B cell (primary cell): ENCODE data around the gene MOK. TPM values are rescaled to one million over a fixed set of nuclear protein-coding genes. Genes with fewer than 3 reads are reported as not detected.
A peak's percentile ranks its signal among the peaks of the same experiment; 100 is the strongest.

Experiments
- ATAC-seq: fragments of 200-7000 bp; cut with Tn5 transposase; one replicate; pipeline ENCODE4 v1.10.0; 2021; ENCODE audit warnings: low read depth, mild to moderate bottlenecking, moderate number of reproducible peaks, moderate library complexity
- CTCF ChIA-PET: fragments of 350-600 bp; sonication (Branson Sonifier 250); formaldehyde crosslinking; loops from one replicate; lab custom pipeline; 2021; ENCODE audit warnings: antibody characterized with exemption, inconsistent platforms; lab: Charles Lee
- POLR2A ChIA-PET: fragments of 350-600 bp; sonication (Branson Sonifier 250); formaldehyde crosslinking; loops from one replicate; lab custom pipeline; 2021; ENCODE audit warnings: antibody characterized with exemption; lab: Charles Lee
- DNase-seq: peaks from one replicate; pipeline ENCODE4 v3.0.0; 2013
- H2AFZ ChIP-seq: 2 replicates; pipeline ENCODE4 v1.6.1; 2012; ENCODE audit warnings: mild to moderate bottlenecking, low read depth, low read length; ENCODE audit not compliant: insufficient read depth, poor library complexity, severe bottlenecking
- H3K27ac ChIP-seq, 2 donors: 1 replicate in 1 of 2; 2 replicates in 1 of 2; pipeline ENCODE4 v1.5.1; 2012 to 2013; ENCODE audit warnings: low read length in 2 of 2, mild to moderate bottlenecking in 2 of 2, moderate library complexity in 1 of 2
- H3K27me3 ChIP-seq, 4 experiments: fragments of 200-600 bp in 1 of 4; sonication (generic) in 1 of 4; replicated peaks in 1 of 4; 1 replicate in 2 of 4; 2 replicates in 2 of 4; pipeline versions ENCODE4 v1.6.1 to v1.7.0; 2013 to 2016; ENCODE audit warnings: low read length in 3 of 4, mild to moderate bottlenecking in 2 of 4, mixed read lengths in 1 of 4, moderate library complexity in 1 of 4; ENCODE audit not compliant: insufficient read depth in 4 of 4, control insufficient read depth in 3 of 4; ENCODE audit errors: control extremely low read depth in 1 of 4
- H3K36me3 ChIP-seq, 2 experiments: replicated peaks in 1 of 2; 1 replicate in 1 of 2; 2 replicates in 1 of 2; pipeline versions ENCODE4 v1.6.1 to v1.7.1; 2013; ENCODE audit warnings: low read length in 1 of 2; ENCODE audit not compliant: insufficient read depth in 2 of 2, control insufficient read depth in 1 of 2; ENCODE audit errors: control extremely low read depth in 1 of 2, extremely low read depth in 1 of 2
- H3K4me1 ChIP-seq, 2 donors: fragments of 200-600 bp in 1 of 2; sonication (generic) in 1 of 2; 1 replicate in 1 of 2; 2 replicates in 1 of 2; pipeline versions ENCODE4 v1.5.1 to v1.6.1; 2013 to 2017; ENCODE audit warnings: low read length in 2 of 2; ENCODE audit not compliant: control insufficient read depth in 2 of 2, insufficient read depth in 2 of 2
- H3K4me2 ChIP-seq: replicated peaks from 2 replicates; pipeline ENCODE3; 2012; ENCODE audit warnings: mild to moderate bottlenecking, low read depth, low read length; ENCODE audit not compliant: poor library complexity, severe bottlenecking
- H3K4me3 ChIP-seq, 5 experiments: fragments of 200-600 bp in 1 of 5; sonication (generic) in 1 of 5; 1 replicate in 3 of 5; 2 replicates in 2 of 5; pipeline versions ENCODE4 v1.5.1 to v1.7.0; 2011 to 2016; ENCODE audit warnings: low read length in 4 of 5, mild to moderate bottlenecking in 4 of 5, low read depth in 2 of 5, control low read depth in 1 of 5, moderate library complexity in 1 of 5; ENCODE audit not compliant: insufficient read depth in 1 of 5; ENCODE audit errors: control extremely low read depth in 1 of 5, extremely low read depth in 1 of 5
- H3K79me2 ChIP-seq: fragments of 200-600 bp; sonication (generic); one replicate; pipeline ENCODE4 v1.6.0; 2016; ENCODE audit warnings: low read length; ENCODE audit not compliant: control insufficient read depth, insufficient read depth
- H3K9ac ChIP-seq: fragments of 200-600 bp; sonication (generic); 2 replicates; pipeline ENCODE4 v1.6.1; 2017; ENCODE audit warnings: mild to moderate bottlenecking, low read length, moderate library complexity
- H3K9me3 ChIP-seq, 3 donors: one replicate each; pipeline versions ENCODE4 v1.6.1 to v1.7.1; 2013; ENCODE audit warnings: low read length in 2 of 3; ENCODE audit not compliant: control insufficient read depth in 2 of 3, insufficient read depth in 1 of 3; ENCODE audit errors: control extremely low read depth in 1 of 3
- H4K20me1 ChIP-seq: 2 replicates; pipeline ENCODE4 v1.6.0; 2012; ENCODE audit warnings: mild to moderate bottlenecking, low read length; ENCODE audit not compliant: insufficient read depth, control insufficient read depth, poor library complexity, severe bottlenecking
- H3K27ac Mint-ChIP-seq: one replicate; pipeline ENCODE4 v1.8.0; 2021; ENCODE audit warnings: mixed read lengths
- H3K27me3 Mint-ChIP-seq: one replicate; pipeline ENCODE4 v1.8.0; 2021; ENCODE audit warnings: mixed read lengths
- H3K4me1 Mint-ChIP-seq: one replicate; pipeline ENCODE4 v1.8.0; 2021; ENCODE audit warnings: mixed read lengths
- H3K4me3 Mint-ChIP-seq: one replicate; pipeline ENCODE4 v1.8.0; 2021; ENCODE audit warnings: mixed read lengths
- H3K9me3 Mint-ChIP-seq: one replicate; pipeline ENCODE4 v1.8.0; 2022; ENCODE audit warnings: mixed read lengths; ENCODE audit not compliant: insufficient read depth
- EZH2 ChIP-seq: IDR thresholded peaks from 2 replicates; pipeline ENCODE4 v1.6.1; 2012; ENCODE audit warnings: borderline replicate concordance, low read depth, mild to moderate bottlenecking, moderate library complexity, low read length; ENCODE audit not compliant: insufficient read depth, poor library complexity, severe bottlenecking
- WGBS: methylation state at CpG from one replicate; pipeline ENCODE4 v1.1.5; 2013; ENCODE audit warnings: missing lambda C conversion rate; ENCODE audit not compliant: insufficient coverage; 5-methylcytosine and 5-hydroxymethylcytosine counted together
- intact Hi-C: fragments of 100-400 bp; cut with micrococcal nuclease; formaldehyde crosslinking; loops from one replicate; pipeline ENCODE4 v1.10.0; 2022
- polyA plus RNA-seq: library from polyadenylated mRNA; depleted of rRNA; stranded (reverse); fragments of >200 nt; gene quantifications from 2 replicates; pipeline ENCODE4 v1.2.3, GENCODE V29; 2012
- total RNA-seq, 2 donors: library from RNA; stranded (reverse); fragments of 120-200 nt in 1 of 2; gene quantifications; 1 replicate in 1 of 2; 2 replicates in 1 of 2; pipeline versions ENCODE4 v1.2.3 to v1.2.4, GENCODE V29; 2013 to 2022
- TF ChIP-seq, protein P1 (sequence below): fragments of 200-600 bp; IDR thresholded peaks from one replicate; pipeline ENCODE4 v1.8.0; 2022; ENCODE audit warnings: antibody characterized with exemption, mild to moderate bottlenecking

Gene MOK
- total and polyA plus RNA-seq, 2 donors (not counting 1 experiment from before 2014, with no cell fraction given), result 1.2 to 3.0 TPM

DNA sequence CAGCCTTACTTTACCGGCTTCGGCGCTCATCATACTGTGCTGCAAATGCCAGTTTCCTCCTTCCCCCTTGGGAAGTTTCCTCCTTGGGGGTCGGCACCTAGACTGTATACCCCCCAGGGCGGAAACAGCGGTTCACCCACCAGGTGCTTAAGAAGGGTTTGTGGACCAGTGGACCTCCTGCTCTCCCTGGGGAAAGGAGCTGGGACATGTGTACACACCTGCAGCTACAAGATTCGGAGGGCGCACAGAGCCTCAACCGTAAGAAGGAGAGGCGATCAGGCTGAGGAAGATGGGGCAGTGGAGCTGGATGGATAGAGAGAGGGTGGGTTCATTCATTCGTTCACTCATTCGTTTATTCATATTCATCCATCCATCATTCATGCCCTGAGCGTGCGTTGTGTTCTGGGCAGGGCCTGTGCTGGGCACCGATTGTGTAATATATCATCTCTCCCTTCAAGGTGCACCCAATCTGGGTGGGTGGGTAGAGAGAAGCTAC, 13.9 kb upstream of the MOK start:
- WGBS, result 81% methylated on average over 6 of the region's 15 CpGs
- ChIA-PET POLR2A (interaction anchor here (0.6 kb wide), 1 partner anchor 273 kb away, joined by 3 read pairs; no protein-coding TSS in a partner anchor), CTCF (interaction anchor here (2.8 to 3.3 kb wide), 2 partner anchors 12 to 43 kb away, joined by 11 to 48 read pairs; partner anchors contain the start of genes CINP, MOK and TECPR2)
- H3K9me3 ChIP-seq, result no peaks in the 10 kb centered on the region
- H3K27ac ChIP-seq, result peak overlapping the region; percentile 92 to 95
- peak overlapping the region; percentile 65 to 98 (median 84) for H3K4me3 ChIP-seq
- H3K4me2 ChIP-seq, result peak overlapping the region; percentile 77
- H4K20me1 ChIP-seq, result no peaks in the 10 kb centered on the region
- H3K9me3 Mint-ChIP-seq, result no peaks in the 10 kb centered on the region
- H3K4me1 Mint-ChIP-seq, result peaks cover 65% of the 10 kb centered on the region
- ATAC-seq (no peak), DNase-seq (no peak)
- peak overlapping the region; percentile 72 for H3K9ac ChIP-seq
- peak overlapping the region; percentile 74 for H2AFZ ChIP-seq
- peak overlapping the region; percentile 97 for H3K27ac Mint-ChIP-seq
- peaks cover 35 to 49% of the 10 kb centered on the region in 2 donors for H3K4me1 ChIP-seq
- no peaks in the 10 kb centered on the region for H3K36me3 ChIP-seq
- no peaks in the 10 kb centered on the region for H3K27me3 Mint-ChIP-seq
- peak overlapping the region; percentile 96 for H3K4me3 Mint-ChIP-seq
- no peaks in the 10 kb centered on the region for H3K27me3 ChIP-seq
- intact Hi-C loops, result loop anchor here (1.0 to 5.0 kb wide), 8 partner anchors 14 to 1013 kb away; partner anchors contain the start of genes CINP, EIF5, MOK and PPP2R5C
- TF ChIP-seq, protein P1, sequence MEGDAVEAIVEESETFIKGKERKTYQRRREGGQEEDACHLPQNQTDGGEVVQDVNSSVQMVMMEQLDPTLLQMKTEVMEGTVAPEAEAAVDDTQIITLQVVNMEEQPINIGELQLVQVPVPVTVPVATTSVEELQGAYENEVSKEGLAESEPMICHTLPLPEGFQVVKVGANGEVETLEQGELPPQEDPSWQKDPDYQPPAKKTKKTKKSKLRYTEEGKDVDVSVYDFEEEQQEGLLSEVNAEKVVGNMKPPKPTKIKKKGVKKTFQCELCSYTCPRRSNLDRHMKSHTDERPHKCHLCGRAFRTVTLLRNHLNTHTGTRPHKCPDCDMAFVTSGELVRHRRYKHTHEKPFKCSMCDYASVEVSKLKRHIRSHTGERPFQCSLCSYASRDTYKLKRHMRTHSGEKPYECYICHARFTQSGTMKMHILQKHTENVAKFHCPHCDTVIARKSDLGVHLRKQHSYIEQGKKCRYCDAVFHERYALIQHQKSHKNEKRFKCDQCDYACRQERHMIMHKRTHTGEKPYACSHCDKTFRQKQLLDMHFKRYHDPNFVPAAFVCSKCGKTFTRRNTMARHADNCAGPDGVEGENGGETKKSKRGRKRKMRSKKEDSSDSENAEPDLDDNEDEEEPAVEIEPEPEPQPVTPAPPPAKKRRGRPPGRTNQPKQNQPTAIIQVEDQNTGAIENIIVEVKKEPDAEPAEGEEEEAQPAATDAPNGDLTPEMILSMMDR, result no peak
- TF ChIP-seq EZH2, result no peak
- no peaks in the 10 kb centered on the region for H3K79me2 ChIP-seq
